Mesendoderm (in vitro differentiated cells): Measurements from ENCODE around the gene FANCG.

ENCODE experiments used
- DNase-seq: peaks from one replicate; pipeline ENCODE4 v3.0.0; 2013
- H2AK5ac ChIP-seq: 2 replicates; pipeline ENCODE4 v1.6.1; 2013; ENCODE audit warnings: low read length, inconsistent platforms
- H2BK120ac ChIP-seq: 2 replicates; pipeline ENCODE4 v1.6.1; 2013; ENCODE audit warnings: low read depth, mild to moderate bottlenecking, low read length, moderate library complexity, mixed read lengths
- H2BK15ac ChIP-seq: replicated peaks from 2 replicates; pipeline ENCODE4 v1.6.1; 2013; ENCODE audit warnings: low read depth, mild to moderate bottlenecking, moderate library complexity
- H2BK5ac ChIP-seq: 2 replicates; pipeline ENCODE4 v1.6.1; 2013; ENCODE audit warnings: low read length, inconsistent platforms
- H3K18ac ChIP-seq: 2 replicates; pipeline ENCODE4 v1.6.1; 2013; ENCODE audit warnings: mild to moderate bottlenecking, low read length, mixed read lengths
- H3K23ac ChIP-seq: one replicate; pipeline ENCODE4 v1.6.1; 2013; ENCODE audit warnings: low read length
- H3K27ac ChIP-seq: 2 replicates; pipeline ENCODE4 v1.5.1; 2013; ENCODE audit warnings: low read depth, mild to moderate bottlenecking, inconsistent platforms, low read length, moderate library complexity
- H3K27me3 ChIP-seq: 2 replicates; pipeline ENCODE4 v1.6.1; 2013; ENCODE audit warnings: low read length, control low read depth, mild to moderate bottlenecking, inconsistent platforms; ENCODE audit not compliant: insufficient read depth, poor library complexity
- H3K36me3 ChIP-seq: 2 replicates; pipeline ENCODE4 v1.6.1; 2013; ENCODE audit warnings: low read length, inconsistent platforms; ENCODE audit not compliant: control insufficient read depth, insufficient read depth
- H3K4ac ChIP-seq: one replicate; pipeline ENCODE4 v1.6.1; 2013; ENCODE audit warnings: low read depth, mild to moderate bottlenecking, low read length, moderate library complexity
- H3K4me1 ChIP-seq: 2 replicates; pipeline ENCODE4 v1.6.1; 2013; ENCODE audit warnings: low read depth, low read length, inconsistent platforms; ENCODE audit not compliant: control insufficient read depth
- H3K4me2 ChIP-seq: 2 replicates; pipeline ENCODE4 v1.6.1; 2013; ENCODE audit warnings: low read length
- H3K4me3 ChIP-seq: 2 replicates; pipeline ENCODE4 v1.5.1; 2013; ENCODE audit warnings: mild to moderate bottlenecking, low read length
- H3K56ac ChIP-seq: one replicate; pipeline ENCODE4 v1.6.1; 2013; ENCODE audit warnings: low read length
- H3K79me1 ChIP-seq: 2 replicates; pipeline ENCODE4 v1.6.1; 2013; ENCODE audit warnings: low read length, inconsistent platforms
- H3K79me2 ChIP-seq: 2 replicates; pipeline ENCODE4 v1.6.1; 2013; ENCODE audit warnings: mild to moderate bottlenecking, low read length; ENCODE audit not compliant: control insufficient read depth, insufficient read depth
- H3K9ac ChIP-seq: 2 replicates; pipeline ENCODE4 v1.6.1; 2013; ENCODE audit warnings: low read length, inconsistent platforms
- H4K5ac ChIP-seq: one replicate; pipeline ENCODE4 v1.6.1; 2013; ENCODE audit warnings: low read length
- H4K8ac ChIP-seq: one replicate; pipeline ENCODE4 v1.6.1; 2013; ENCODE audit warnings: low read depth, mild to moderate bottlenecking, control low read depth, low read length, moderate library complexity
- WGBS: extraction: QIAGEN DNeasy Blood & Tissue Kit; methylation state at CpG from one replicate; pipeline ENCODE4 v1.1.7; 2013; ENCODE audit warnings: low lambda C conversion rate, missing lambda C conversion rate; ENCODE audit not compliant: insufficient coverage; ENCODE audit errors: extremely low coverage; 5-methylcytosine and 5-hydroxymethylcytosine counted together

The FANCG gene

DNA sequence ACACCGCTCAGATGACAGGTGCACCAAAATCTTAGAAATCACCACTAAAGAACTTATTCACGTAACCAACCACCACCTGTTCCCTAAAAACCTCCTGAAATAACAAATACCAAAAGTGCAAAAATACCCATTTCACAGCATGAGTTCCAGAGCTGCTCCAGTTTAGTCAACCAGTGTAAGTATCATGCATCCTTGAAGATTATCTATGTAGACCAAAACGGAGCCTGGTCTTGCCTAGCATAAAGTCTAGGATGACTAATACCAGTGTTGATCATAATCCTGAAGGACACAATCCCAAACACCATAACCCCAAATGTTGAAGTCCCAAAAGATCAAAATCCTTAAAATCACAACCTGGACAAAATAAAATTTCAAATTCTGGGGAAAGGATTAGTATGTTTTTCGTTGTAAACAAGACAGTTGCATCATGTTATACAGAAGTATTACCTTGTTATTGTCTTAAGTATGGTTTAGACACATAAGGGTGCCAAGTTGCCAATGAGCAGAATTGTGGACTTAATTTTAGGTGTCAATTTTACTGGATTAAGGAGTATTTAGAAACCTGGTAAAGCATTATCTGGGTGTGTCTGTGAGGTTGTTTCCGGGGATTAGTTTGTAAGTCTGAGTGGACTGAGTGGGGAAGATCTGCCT is 25.4 kb downstream of the FANCG start:
- DNase-seq = no peak
- H3K27me3 ChIP-seq = no peaks in the 10 kb centered on the region
- no peak overlapping the region for H3K4me2 ChIP-seq
- H2BK5ac ChIP-seq = no peak overlapping the region
- no peak overlapping the region for H3K9ac ChIP-seq
- no CpG with 5 or more reads among the region's 5 CpGs for WGBS
- no peak overlapping the region for H3K56ac ChIP-seq
- H2AK5ac ChIP-seq = no peak overlapping the region
- no peaks in the 10 kb centered on the region for H3K79me2 ChIP-seq
- no peak overlapping the region for H3K23ac ChIP-seq
- no peak overlapping the region for H2BK15ac ChIP-seq
- no peak overlapping the region for H3K27ac ChIP-seq
- peaks cover 24% of the 10 kb centered on the region for H3K36me3 ChIP-seq
- no peak overlapping the region for H3K4me3 ChIP-seq
- no peak overlapping the region for H4K5ac ChIP-seq
- H3K4ac ChIP-seq = no peak overlapping the region
- H2BK120ac ChIP-seq = no peak overlapping the region
- no peak overlapping the region for H4K8ac ChIP-seq
- peaks cover 6% of the 10 kb centered on the region for H3K79me1 ChIP-seq
- H3K4me1 ChIP-seq = no peaks in the 10 kb centered on the region
- H3K18ac ChIP-seq = no peak overlapping the region

DNA sequence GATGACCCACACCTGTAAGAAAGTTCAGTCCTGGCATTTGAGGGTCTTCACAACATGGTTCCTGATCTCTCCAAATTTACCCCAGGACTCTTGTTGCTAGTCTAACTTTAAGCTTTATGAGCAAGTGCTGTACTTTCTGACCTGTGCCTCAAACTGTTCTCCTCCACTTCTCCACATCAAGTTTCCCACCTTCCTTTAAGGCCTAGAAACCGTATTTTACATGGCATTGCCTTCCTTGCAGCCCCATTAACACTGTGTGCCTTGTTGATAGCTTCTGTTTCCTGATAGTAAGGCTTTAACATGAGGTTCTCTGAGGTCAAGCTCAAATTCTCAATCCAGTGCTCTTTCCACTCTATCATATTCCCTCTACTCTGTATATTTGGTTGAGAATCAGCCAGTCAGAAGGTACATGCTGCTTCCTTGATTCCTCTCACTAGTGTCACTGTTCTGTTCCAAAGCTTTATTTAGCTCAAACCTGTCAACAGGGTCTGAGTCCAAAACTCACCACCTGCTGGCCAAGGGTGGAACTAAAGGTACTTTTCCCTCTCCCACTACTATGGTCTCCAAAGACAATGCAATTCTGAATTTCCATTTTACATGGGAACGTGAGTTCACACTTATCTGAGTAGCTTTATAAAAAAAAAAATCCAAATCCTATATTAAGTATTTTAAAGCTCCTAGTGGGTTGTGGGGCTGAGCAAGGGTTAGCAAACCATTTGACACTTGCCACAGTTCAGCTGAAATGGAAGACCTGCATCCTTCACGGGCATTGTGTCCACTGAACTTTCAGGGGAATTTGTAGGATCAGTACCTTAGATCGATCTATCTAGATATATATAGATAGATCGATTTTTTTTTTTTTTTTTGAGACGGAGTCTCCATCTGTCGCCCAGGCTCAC is 28.4 kb downstream of the FANCG start:
- H3K36me3 ChIP-seq = peaks cover 3% of the 10 kb centered on the region
- no peak overlapping the region for H3K18ac ChIP-seq

DNA sequence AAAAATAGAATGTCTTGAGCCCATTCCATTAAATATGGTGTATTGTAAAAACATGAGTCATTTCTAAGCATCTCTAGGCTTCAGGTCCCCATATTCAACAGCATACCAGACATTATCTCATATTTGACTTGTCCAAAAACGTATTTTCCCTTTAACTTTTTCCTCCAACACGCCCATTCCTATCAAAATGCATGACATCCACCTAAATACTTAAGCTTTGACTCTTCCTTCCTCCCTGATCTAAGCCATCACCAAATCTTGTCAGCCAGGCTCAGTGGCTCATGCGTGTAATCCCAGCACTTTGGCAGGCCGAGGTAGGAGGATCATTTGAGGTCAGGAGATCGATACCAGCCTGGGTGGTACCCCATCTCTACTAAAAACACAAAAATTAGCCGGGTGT is 31.2 kb downstream of the FANCG start:
- Histone ChIP-seq H3K27me3 (no peaks in the 10 kb centered on the region), H3K9ac (no peak overlapping the region), H3K36me3 (no peaks in the 10 kb centered on the region), H3K56ac (no peak overlapping the region), H3K27ac (no peak overlapping the region), H2AK5ac (no peak overlapping the region), H2BK15ac (no peak overlapping the region), H4K8ac (no peak overlapping the region), H2BK120ac (no peak overlapping the region), H3K4ac (no peak overlapping the region), H3K4me1 (no peaks in the 10 kb centered on the region), H2BK5ac (no peak overlapping the region), H3K23ac (no peak overlapping the region), H3K79me2 (no peaks in the 10 kb centered on the region), H4K5ac (no peak overlapping the region), H3K79me1 (peaks cover 2% of the 10 kb centered on the region), H3K18ac (no peak overlapping the region), H3K4me2 (no peak overlapping the region), H3K4me3 (no peak overlapping the region)
- DNase-seq = no peak
- 100% methylated on average over 2 of the region's 6 CpGs for WGBS

More for the DNA sequence above, 28.4 kb downstream of the FANCG start:
- H3K4me3 ChIP-seq = no peak overlapping the region
- peak overlapping the region; percentile 62 for H3K56ac ChIP-seq
- no peak overlapping the region for H3K23ac ChIP-seq
- no peak overlapping the region for H2AK5ac ChIP-seq
- H4K8ac ChIP-seq = no peak overlapping the region
- H3K79me2 ChIP-seq = no peaks in the 10 kb centered on the region
- no peak overlapping the region for H3K27ac ChIP-seq
- no peaks in the 10 kb centered on the region for H3K27me3 ChIP-seq
- no CpG with 5 or more reads among the region's 7 CpGs for WGBS
- no peak overlapping the region for H3K4me2 ChIP-seq
- no peak overlapping the region for H2BK15ac ChIP-seq
- peak; percentile 80 for DNase-seq
- H2BK120ac ChIP-seq = no peak overlapping the region
- H3K4ac ChIP-seq = no peak overlapping the region
- peak overlapping the region; percentile 27 for H3K9ac ChIP-seq
- peaks cover 2% of the 10 kb centered on the region for H3K79me1 ChIP-seq
- H3K4me1 ChIP-seq = no peaks in the 10 kb centered on the region
- no peak overlapping the region for H4K5ac ChIP-seq
- no peak overlapping the region for H2BK5ac ChIP-seq

DNA sequence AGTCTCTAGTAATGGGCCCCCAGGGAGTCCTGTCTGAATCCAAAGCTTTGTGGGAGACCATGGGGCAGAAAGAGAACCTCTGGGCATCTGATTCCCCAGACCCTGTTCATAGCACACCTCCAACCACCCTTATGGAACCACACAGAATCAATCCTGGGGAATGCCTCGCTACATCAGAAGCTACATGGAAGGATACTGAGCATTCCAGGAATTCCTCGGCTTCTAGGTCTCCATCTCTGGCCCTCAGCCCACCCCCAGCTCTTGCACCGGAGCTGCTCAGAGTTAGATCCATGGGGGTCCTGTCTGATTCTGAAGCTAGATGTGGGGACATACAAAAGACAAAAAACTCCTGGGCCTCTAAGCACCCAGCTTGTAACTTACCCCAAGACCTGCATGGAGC is 35.7 kb downstream of the FANCG start:
- no CpG with 5 or more reads among the region's 3 CpGs for WGBS
- Histone ChIP-seq H3K9ac (no peak overlapping the region), H3K56ac (no peak overlapping the region), H2BK15ac (no peak overlapping the region), H3K18ac (no peak overlapping the region), H3K79me2 (no peaks in the 10 kb centered on the region), H3K4me3 (no peak overlapping the region), H3K4me2 (no peak overlapping the region), H3K23ac (no peak overlapping the region), H2BK5ac (no peak overlapping the region), H3K36me3 (peaks cover 4% of the 10 kb centered on the region), H2AK5ac (no peak overlapping the region), H3K27ac (no peak overlapping the region), H3K4me1 (no peaks in the 10 kb centered on the region), H4K8ac (no peak overlapping the region), H4K5ac (no peak overlapping the region), H3K79me1 (no peaks in the 10 kb centered on the region), H2BK120ac (no peak overlapping the region), H3K27me3 (no peaks in the 10 kb centered on the region), H3K4ac (no peak overlapping the region)
- DNase-seq = peak; percentile 78

DNA sequence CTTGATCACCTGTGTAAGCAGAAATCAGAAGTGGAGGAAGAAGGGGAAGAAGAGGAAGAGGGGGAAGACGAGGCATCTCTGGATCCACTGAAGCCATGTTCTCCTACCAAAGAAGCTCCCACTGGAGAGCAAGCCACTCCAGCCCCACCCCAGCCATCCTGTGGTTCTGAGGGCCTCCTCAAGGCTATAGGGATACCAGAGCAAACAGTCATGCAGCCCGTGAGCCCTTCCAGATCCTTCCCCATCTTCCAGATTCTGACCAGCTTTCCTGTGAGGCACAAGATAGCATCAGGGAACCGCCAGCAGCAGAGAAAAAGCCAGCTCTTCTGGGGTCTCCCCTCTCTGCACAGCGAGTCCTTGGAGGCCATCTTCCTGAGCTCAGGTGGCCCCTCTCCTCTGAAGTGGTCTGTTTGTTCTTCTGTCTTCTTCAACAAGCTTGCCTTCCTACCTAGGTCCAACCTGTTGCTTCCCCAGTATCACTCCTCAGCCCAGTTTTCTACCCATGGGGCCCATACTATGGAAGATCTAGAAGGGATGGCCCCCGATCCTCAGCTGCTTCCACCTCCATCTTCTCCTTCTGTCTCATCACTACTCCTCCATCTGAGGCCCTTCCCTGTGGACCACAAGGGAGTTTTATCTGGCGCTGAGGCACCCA is 36.7 kb downstream of the FANCG start:
- no peak overlapping the region for H4K8ac ChIP-seq
- no peak overlapping the region for H2BK5ac ChIP-seq
- no peak overlapping the region for H3K4ac ChIP-seq
- no peaks in the 10 kb centered on the region for H3K27me3 ChIP-seq
- no peak overlapping the region for H3K27ac ChIP-seq
- no peak overlapping the region for H2BK15ac ChIP-seq
- H3K4me2 ChIP-seq = no peak overlapping the region
- H3K4me3 ChIP-seq = no peak overlapping the region
- no peak for DNase-seq
- H3K79me1 ChIP-seq = no peaks in the 10 kb centered on the region
- no peaks in the 10 kb centered on the region for H3K79me2 ChIP-seq
- no peak overlapping the region for H3K56ac ChIP-seq
- no peak overlapping the region for H4K5ac ChIP-seq
- H2AK5ac ChIP-seq = no peak overlapping the region
- no peak overlapping the region for H3K18ac ChIP-seq
- no CpG with 5 or more reads among the region's 6 CpGs for WGBS
- H2BK120ac ChIP-seq = no peak overlapping the region
- H3K4me1 ChIP-seq = no peaks in the 10 kb centered on the region
- no peak overlapping the region for H3K23ac ChIP-seq
- peaks cover 4% of the 10 kb centered on the region for H3K36me3 ChIP-seq
- no peak overlapping the region for H3K9ac ChIP-seq
